HCT116 (cell line): ENCODE results near the gene TRPM3.

Experiments
- EGR1 ChIP-seq: IDR thresholded peaks from 2 replicates; pipeline ENCODE4 v1.6.1; 2012; ENCODE audit warnings: low read depth
- EZH2 ChIP-seq: fragments of 200-600 bp; sonication (generic); IDR thresholded peaks from 2 replicates; pipeline ENCODE4 v1.6.1; 2017; ENCODE audit warnings: antibody characterized with exemption, mixed run types
- RAD21 ChIP-seq: IDR thresholded peaks from 2 replicates; pipeline ENCODE4 v1.6.1; 2012; ENCODE audit warnings: low read depth, mild to moderate bottlenecking

DNA sequence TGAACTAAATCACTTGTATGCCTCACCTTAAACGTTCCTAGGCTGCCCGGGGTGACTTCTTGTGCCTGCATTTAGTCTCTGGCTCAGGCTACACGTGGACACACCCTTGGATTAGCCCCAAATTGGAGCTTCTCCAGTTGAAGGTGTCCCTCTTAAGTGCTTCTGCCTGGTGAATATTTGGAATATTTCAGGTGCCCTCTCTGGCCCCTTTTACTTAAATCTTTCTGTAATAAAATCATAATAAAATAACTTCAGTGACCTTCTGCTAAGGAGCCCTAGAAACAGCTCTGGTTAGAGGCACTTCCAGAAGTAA lies 632.7 kb downstream of the TRPM3 start:
- TF ChIP-seq EZH2, result no peak
- TF ChIP-seq EGR1, result no peak
- no peak for TF ChIP-seq RAD21
